HepG2 (cell line): ENCODE measurements around the gene PDE8B. TPM values are rescaled to one million over a fixed set of nuclear protein-coding genes. Genes with fewer than 3 reads are reported as not detected.

ENCODE experiments used
- ATAC-seq: fragments of 200-7000 bp; cut with Tn5 transposase; 3 replicates; pipeline ENCODE4 v1.9.1; 2020; ENCODE audit warnings: mild to moderate bottlenecking, moderate library complexity
- BruUV-seq: library from RNA; stranded (reverse); fragments of 400-500 nt; replicated peaks from 2 replicates; lab custom pipeline; 2021; lab: Mats Ljungman, UMichigan
- CTCF ChIA-PET: fragments of 300-600 bp; formaldehyde crosslinking; extraction: SDS; loops from one replicate; lab custom pipeline; 2021; ENCODE audit warnings: low total read pairs, inconsistent platforms, low intra/inter-chr PET ratio; lab: Yijun Ruan, JAX
- POLR2A ChIA-PET: fragments of 350-600 bp; sonication (Branson Sonifier 250); formaldehyde crosslinking; loops from one replicate; lab custom pipeline; 2020; ENCODE audit warnings: antibody characterized with exemption, inconsistent platforms; lab: Yijun Ruan, JAX
- DNase-seq: peaks from one replicate; pipeline ENCODE4 v3.0.0-alpha.2; 2015; ENCODE audit warnings: low spot score
- FAIRE-seq: peaks from 3 replicates; lab custom pipeline; 2011; peaks lifted over from hg19 to GRCh38; lab: Jason Lieb, UNC
- H2AFZ ChIP-seq: one replicate; pipeline ENCODE4 v1.6.1; 2011; ENCODE audit warnings: low read length, inconsistent platforms
- H3K27ac ChIP-seq: fragments of 300-600 bp; 3 replicates; pipeline ENCODE4 v1.8.0; 2011; ENCODE audit warnings: mixed run types, mild to moderate bottlenecking, mixed read lengths, low read length, inconsistent platforms; ENCODE audit not compliant: insufficient read depth; ENCODE audit errors: extremely low read length
- H3K27me3 ChIP-seq, 2 experiments: fragments of 200-600 bp in 1 of 2; 2 replicates in 1 of 2; 3 replicates in 1 of 2; pipeline versions ENCODE4 v1.6.0 to v1.8.0; 2011; ENCODE audit warnings: low read length in 2 of 2, mild to moderate bottlenecking in 2 of 2, moderate library complexity in 2 of 2, inconsistent platforms in 1 of 2; ENCODE audit not compliant: insufficient read depth in 2 of 2, control insufficient read depth in 1 of 2
- H3K36me3 ChIP-seq, 2 experiments: fragments of 200-600 bp in 1 of 2; replicated peaks in 1 of 2; 2 replicates in 1 of 2; 3 replicates in 1 of 2; pipeline versions ENCODE4 v1.5.1 to v1.8.0; 2011; ENCODE audit warnings: low read length in 2 of 2, inconsistent platforms in 1 of 2; ENCODE audit not compliant: insufficient read depth in 2 of 2, control insufficient read depth in 1 of 2
- H3K4me1 ChIP-seq: 2 replicates; pipeline ENCODE4 v1.5.1; 2012; ENCODE audit warnings: low read length, inconsistent platforms; ENCODE audit not compliant: insufficient read depth
- H3K4me2 ChIP-seq: 2 replicates; pipeline ENCODE4 v1.6.0; 2011; ENCODE audit warnings: low read depth, low read length, inconsistent platforms
- H3K4me3 ChIP-seq, 3 experiments: fragments of 200-600 bp in 1 of 3; sonication (generic), shearing (Covaris generic) in 1 of 3; replicated peaks in 1 of 3; 2 replicates each; pipeline ENCODE4 v1.5.1; 2011 to 2016; ENCODE audit warnings: low read length in 3 of 3, inconsistent platforms in 2 of 3, low read depth in 2 of 3, mild to moderate bottlenecking in 2 of 3, control low read depth in 1 of 3, mixed read lengths in 1 of 3; ENCODE audit not compliant: insufficient read depth in 1 of 3
- H3K79me2 ChIP-seq: one replicate; pipeline ENCODE4 v1.6.1; 2011; ENCODE audit warnings: low read length, inconsistent platforms; ENCODE audit not compliant: insufficient read depth
- H3K9ac ChIP-seq: 2 replicates; pipeline ENCODE4 v1.6.0; 2011; ENCODE audit warnings: mild to moderate bottlenecking, low read depth, low read length, inconsistent platforms; ENCODE audit not compliant: insufficient read depth
- H3K9me3 ChIP-seq: 2 replicates; pipeline ENCODE4 v1.5.1; 2012; ENCODE audit warnings: mild to moderate bottlenecking, low read length
- H4K20me1 ChIP-seq: 2 replicates; pipeline ENCODE4 v1.6.0; 2011; ENCODE audit warnings: inconsistent platforms, mild to moderate bottlenecking, low read length, moderate library complexity; ENCODE audit not compliant: insufficient read depth
- CREM ChIP-seq, 2 experiments: sonication (generic) in 1 of 2; formaldehyde crosslinking in 1 of 2; IDR thresholded peaks; 2 replicates each; pipeline versions ENCODE4 v1.4.0 to v1.6.1; 2016 to 2020; ENCODE audit warnings: antibody characterized with exemption in 1 of 2, mild to moderate bottlenecking in 1 of 2, missing genetic modification reagents in 1 of 2
- FOXK1 ChIP-seq: sonication (generic); formaldehyde crosslinking; IDR thresholded peaks from 2 replicates; pipeline ENCODE4 v1.4.0; 2020; ENCODE audit warnings: low read depth, missing genetic modification reagents, borderline replicate concordance
- GTF3A ChIP-seq: sonication (generic); formaldehyde crosslinking; conservative IDR thresholded peaks from 2 replicates; pipeline ENCODE4 v1.4.0; 2020; ENCODE audit warnings: mild to moderate bottlenecking, missing genetic modification reagents
- NBN ChIP-seq: fragments of 450-650 bp; conservative IDR thresholded peaks from 2 replicates; pipeline ENCODE4 v1.6.1; 2017
- SMARCC2 ChIP-seq: fragments of 450-650 bp; IDR thresholded peaks from 2 replicates; pipeline ENCODE4 v1.6.1; 2017; ENCODE audit warnings: antibody characterized with exemption, mild to moderate bottlenecking
- ZBTB20 ChIP-seq: sonication (generic); formaldehyde crosslinking; IDR thresholded peaks from 2 replicates; pipeline ENCODE4 v1.8.1; 2023; ENCODE audit warnings: missing genetic modification reagents, low read depth, mild to moderate bottlenecking, borderline replicate concordance
- ZNF235 ChIP-seq: sonication (generic); formaldehyde crosslinking; IDR thresholded peaks from 2 replicates; pipeline ENCODE4 v1.8.1; 2023; ENCODE audit warnings: mild to moderate bottlenecking, missing genetic modification reagents, borderline replicate concordance
- ZNF44 ChIP-seq: sonication (generic); formaldehyde crosslinking; IDR thresholded peaks from 2 replicates; pipeline ENCODE4 v1.5.1; 2020; ENCODE audit warnings: mild to moderate bottlenecking, missing genetic modification reagents
- ZNF556 ChIP-seq: sonication (generic); formaldehyde crosslinking; IDR thresholded peaks from 2 replicates; pipeline ENCODE4 v1.4.0; 2020; ENCODE audit warnings: mild to moderate bottlenecking, missing genetic modification reagents, borderline replicate concordance
- ZNF878 ChIP-seq: sonication (generic); formaldehyde crosslinking; IDR thresholded peaks from 2 replicates; pipeline ENCODE4 v1.8.1; 2023; ENCODE audit warnings: mild to moderate bottlenecking, missing genetic modification reagents, moderate library complexity
- WGBS: methylation state at CpG from one replicate; pipeline ENCODE4 v1.1.6; 2017; ENCODE audit warnings: low lambda C conversion rate; 5-methylcytosine and 5-hydroxymethylcytosine counted together
- in situ Hi-C: cut with HindIII; loops from 2 replicates; pipeline ENCODE4 v1.10.0; 2017; ENCODE audit warnings: low pct_unique_long_range_greater_than_20kb; ENCODE audit not compliant: extremely low pct_ligation_motif_present
- intact Hi-C: fragments of 100-400 bp; cut with micrococcal nuclease; formaldehyde crosslinking; loops from one replicate; pipeline ENCODE4 v1.10.0; 2022; ENCODE audit not compliant: unreplicated experiment
- polyA plus RNA-seq, 8 experiments: library from polyadenylated mRNA; depleted of rRNA in 3 of 8; stranded (reverse) in 7 of 8; unstranded in 1 of 8; fragments of >200 nt; fragmentation: Illumina TruSeq in 4 of 8; extraction: Trizol in 4 of 8; gene quantifications; 2 replicates each; pipeline versions ENCODE4 v1.2.1 to v1.2.3, GENCODE V29; 2011 to 2016; ENCODE audit warnings: low read depth in 4 of 8, missing spikeins in 1 of 8, mixed read lengths in 1 of 8; ENCODE audit not compliant: insufficient read depth in 1 of 8
- total RNA-seq, 5 experiments: library from RNA; depleted of rRNA; stranded (reverse); fragments of >200 nt; fragmentation: Illumina TruSeq; extraction: Trizol; gene quantifications; 2 replicates each; pipeline ENCODE4 v1.2.3, GENCODE V29; 2016; ENCODE audit warnings: low read depth in 1 of 5
- TF ChIP-seq, protein P1 (sequence below): sonication (generic); formaldehyde crosslinking; IDR thresholded peaks from 2 replicates; pipeline ENCODE4 v1.4.0; 2020; ENCODE audit warnings: missing genetic modification reagents

The PDE8B gene
- total and polyA plus RNA-seq, 2 of the 13 experiments (the other 11 are each of a cell fraction or from before 2014, with no cell fraction given) = 0.07 TPM; not detected in 1

DNA sequence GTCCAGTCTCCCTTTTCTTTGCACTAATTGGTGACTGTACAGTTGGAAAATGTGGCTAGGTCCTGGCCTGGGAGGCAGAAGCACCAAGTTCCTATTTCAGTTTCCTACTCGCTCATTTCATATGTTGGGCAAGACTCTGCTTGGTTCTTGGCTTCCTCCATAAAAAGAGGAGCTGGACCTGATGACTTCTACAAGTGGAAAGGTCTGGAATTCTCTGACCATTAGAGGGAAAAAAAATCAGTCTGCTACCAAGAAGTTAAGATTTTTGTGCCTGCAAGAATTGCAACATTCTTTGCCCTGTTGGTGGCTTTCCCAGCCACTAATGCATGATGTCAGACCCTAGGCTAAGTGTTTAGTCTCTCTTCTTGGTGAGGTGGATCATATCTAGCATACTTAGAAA, 190.2 kb downstream of the PDE8B start:
- TF ChIP-seq ZNF44 (CRISPR knock-in tag) (no peak), FOXK1 (no peak), SMARCC2 (no peak)
- TF ChIP-seq, protein P1, sequence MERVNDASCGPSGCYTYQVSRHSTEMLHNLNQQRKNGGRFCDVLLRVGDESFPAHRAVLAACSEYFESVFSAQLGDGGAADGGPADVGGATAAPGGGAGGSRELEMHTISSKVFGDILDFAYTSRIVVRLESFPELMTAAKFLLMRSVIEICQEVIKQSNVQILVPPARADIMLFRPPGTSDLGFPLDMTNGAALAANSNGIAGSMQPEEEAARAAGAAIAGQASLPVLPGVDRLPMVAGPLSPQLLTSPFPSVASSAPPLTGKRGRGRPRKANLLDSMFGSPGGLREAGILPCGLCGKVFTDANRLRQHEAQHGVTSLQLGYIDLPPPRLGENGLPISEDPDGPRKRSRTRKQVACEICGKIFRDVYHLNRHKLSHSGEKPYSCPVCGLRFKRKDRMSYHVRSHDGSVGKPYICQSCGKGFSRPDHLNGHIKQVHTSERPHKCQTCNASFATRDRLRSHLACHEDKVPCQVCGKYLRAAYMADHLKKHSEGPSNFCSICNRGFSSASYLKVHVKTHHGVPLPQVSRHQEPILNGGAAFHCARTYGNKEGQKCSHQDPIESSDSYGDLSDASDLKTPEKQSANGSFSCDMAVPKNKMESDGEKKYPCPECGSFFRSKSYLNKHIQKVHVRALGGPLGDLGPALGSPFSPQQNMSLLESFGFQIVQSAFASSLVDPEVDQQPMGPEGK (CRISPR knock-in tag) = no peak
- Histone ChIP-seq H2AFZ (no peak overlapping the region), H3K4me3 (no peak overlapping the region), H3K9ac (no peak overlapping the region), H3K9me3 (no peaks in the 10 kb centered on the region), H3K36me3 (no peaks in the 10 kb centered on the region), H3K27me3 (peaks cover 0 to 10% of the 10 kb centered on the region in 2 experiments; a peak in 2 of 5 replicates), H3K27ac (no peak overlapping the region), H3K4me1 (peaks cover 19% of the 10 kb centered on the region), H3K79me2 (no peaks in the 10 kb centered on the region), H3K4me2 (no peak overlapping the region), H4K20me1 (no peaks in the 10 kb centered on the region)
- FAIRE-seq (no peak), DNase-seq (no peak), ATAC-seq (no peak)
- POLR2A ChIA-PET = no interaction called here
- CTCF ChIA-PET = no interaction called here
- intact Hi-C loops (no loop called here), in situ Hi-C loops (no loop called here)
- WGBS = 33% methylated on average over 1 of the region's 1 CpG
- no TSS peak for BruUV-seq

DNA sequence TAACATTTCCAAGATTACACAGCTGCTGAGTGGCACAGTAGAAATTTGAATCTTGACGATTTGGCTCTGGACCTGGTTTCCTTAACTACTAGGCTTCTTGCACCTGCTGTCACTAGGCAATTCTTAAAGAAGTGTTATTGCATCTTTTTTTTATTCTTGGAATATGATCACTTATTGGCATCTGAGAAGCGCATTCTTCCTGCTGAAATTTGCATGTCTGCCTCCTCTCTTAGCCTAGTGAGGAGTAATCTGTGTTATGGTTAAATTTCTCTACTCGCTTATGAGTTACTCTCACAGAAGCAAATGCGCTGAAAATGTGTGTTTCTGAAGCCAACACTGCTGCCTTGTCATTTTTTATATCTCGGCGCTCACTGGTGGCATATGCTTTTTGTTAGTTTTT, 192.3 kb downstream of the PDE8B start:
- 66% methylated on average over 6 of the region's 6 CpGs for whole genome bisulfite sequencing
- no peak overlapping the region for H3K4me2 ChIP-seq
- H3K27ac ChIP-seq = no peak overlapping the region
- FAIRE-seq (no peak), ATAC-seq (no peak), DNase-seq (no peak)
- no TSS peak for BruUV-seq
- intact Hi-C loops (no loop called here), in situ Hi-C loops (no loop called here)
- H3K4me3 ChIP-seq = no peak overlapping the region
- ChIA-PET POLR2A (no interaction called here), CTCF (no interaction called here)
- peaks cover 0 to 14% of the 10 kb centered on the region in 2 experiments; a peak in 2 of 5 replicates for H3K27me3 ChIP-seq
- H3K36me3 ChIP-seq = no peaks in the 10 kb centered on the region
- no peaks in the 10 kb centered on the region for H3K9me3 ChIP-seq
- H2AFZ ChIP-seq = no peak overlapping the region
- no peak overlapping the region for H3K9ac ChIP-seq
- peaks cover 10% of the 10 kb centered on the region for H3K4me1 ChIP-seq
- no peaks in the 10 kb centered on the region for H3K79me2 ChIP-seq
- TF ChIP-seq GTF3A (CRISPR knock-in tag) = no peak
- TF ChIP-seq NBN = no peak
- TF ChIP-seq ZNF556 (CRISPR knock-in tag) = no peak
- no peak for TF ChIP-seq ZNF235 (CRISPR knock-in tag)
- TF ChIP-seq CREM (IDR thresholded peaks at IDR 0.05) = no peak
- no peak for TF ChIP-seq CREM (CRISPR knock-in tag; IDR thresholded peaks at IDR 0.05)
- TF ChIP-seq ZBTB20 (CRISPR knock-in tag) = no peak
- TF ChIP-seq ZNF878 (CRISPR knock-in tag) = no peak
- H4K20me1 ChIP-seq = no peaks in the 10 kb centered on the region
